H1 (cell line): ENCODE results near the gene ADAT3. TPM values are rescaled to one million over a fixed set of nuclear protein-coding genes. Genes with fewer than 3 reads are reported as not detected.
"Not testable (repeated sequence)": the region's sequence is repeated elsewhere in the genome, so short reads cannot be mapped to it uniquely, and the experiment has no call there.

ENCODE experiments used
- CTCF ChIA-PET: fragments of 300-600 bp; sonication (Branson Sonifier 250); formaldehyde crosslinking; loops from one replicate; lab custom pipeline; 2021; ENCODE audit not compliant: partially characterized antibody; lab: Charles Lee
- POLR2A ChIA-PET: fragments of 300-600 bp; sonication (Branson Sonifier 250); formaldehyde crosslinking; loops from one replicate; lab custom pipeline; 2021; ENCODE audit warnings: inconsistent platforms; ENCODE audit not compliant: partially characterized antibody; lab: Charles Lee
- DNase-seq, 2 experiments: peaks; one replicate each; pipeline versions ENCODE4 v3.0.0 to v3.0.0-alpha.2; 2010 to 2022; ENCODE audit warnings: low spot score in 2 of 2, low read depth in 1 of 2, mixed read lengths in 1 of 2
- FAIRE-seq: peaks from 2 replicates; lab custom pipeline; 2011; peaks lifted over from hg19 to GRCh38; lab: Jason Lieb, UNC
- H2AFZ ChIP-seq: 2 replicates; pipeline ENCODE4 v1.8.1; 2012; ENCODE audit warnings: low read length, inconsistent platforms
- H2AK5ac ChIP-seq: 2 replicates; pipeline ENCODE4 v1.6.1; 2013; ENCODE audit warnings: low read depth, low read length
- H2BK120ac ChIP-seq: replicated peaks from 2 replicates; pipeline ENCODE3; 2013; ENCODE audit warnings: low read depth, low read length, inconsistent platforms
- H2BK12ac ChIP-seq: 2 replicates; pipeline ENCODE4 v1.6.1; 2013; ENCODE audit warnings: low read depth, low read length
- H2BK15ac ChIP-seq: 2 replicates; pipeline ENCODE4 v1.6.1; 2013; ENCODE audit warnings: low read length
- H2BK20ac ChIP-seq: 2 replicates; pipeline ENCODE4 v1.6.1; 2013; ENCODE audit warnings: low read length
- H2BK5ac ChIP-seq: 2 replicates; pipeline ENCODE4 v1.6.1; 2013; ENCODE audit warnings: low read depth, low read length
- H3K14ac ChIP-seq: 2 replicates; pipeline ENCODE4 v1.6.1; 2013; ENCODE audit warnings: inconsistent platforms; ENCODE audit not compliant: insufficient read length
- H3K18ac ChIP-seq: 2 replicates; pipeline ENCODE4 v1.6.1; 2013; ENCODE audit warnings: low read length; ENCODE audit errors: extremely low read depth
- H3K23ac ChIP-seq: 2 replicates; pipeline ENCODE4 v1.6.1; 2013; ENCODE audit warnings: inconsistent platforms; ENCODE audit not compliant: insufficient read length
- H3K23me2 ChIP-seq: 2 replicates; pipeline ENCODE4 v1.6.1; 2013; ENCODE audit warnings: low read depth, low read length
- H3K27ac ChIP-seq: 2 replicates; pipeline ENCODE4 v1.6.1; 2011; ENCODE audit warnings: low read depth, low read length, inconsistent platforms
- H3K27me3 ChIP-seq, 4 experiments: replicated peaks in 1 of 4; 1 replicate in 1 of 4; 2 replicates in 3 of 4; pipeline versions ENCODE4 v1.6.1 to v1.8.1; 2011 to 2013; ENCODE audit warnings: low read length in 3 of 4, mild to moderate bottlenecking in 3 of 4, inconsistent platforms in 2 of 4, mixed read lengths in 2 of 4, moderate library complexity in 1 of 4; ENCODE audit not compliant: control insufficient read depth in 3 of 4, insufficient read depth in 3 of 4; ENCODE audit errors: extremely low read depth in 1 of 4
- H3K36me3 ChIP-seq, 4 experiments: 2 replicates each; pipeline versions ENCODE4 v1.6.1 to v1.8.1; 2011 to 2013; ENCODE audit warnings: mild to moderate bottlenecking in 4 of 4, low read length in 3 of 4, moderate library complexity in 2 of 4, control low read depth in 1 of 4, inconsistent platforms in 1 of 4; ENCODE audit not compliant: insufficient read depth in 4 of 4, control insufficient read depth in 2 of 4
- H3K4ac ChIP-seq: replicated peaks from 2 replicates; pipeline ENCODE3; 2013; ENCODE audit warnings: low read length, low read depth, mixed read lengths, inconsistent platforms; ENCODE audit not compliant: insufficient read length
- H3K4me1 ChIP-seq, 4 experiments: replicated peaks in 1 of 4; 1 replicate in 1 of 4; 2 replicates in 3 of 4; pipeline versions ENCODE4 v1.6.1 to v1.8.1; 2011 to 2013; ENCODE audit warnings: low read length in 3 of 4, inconsistent platforms in 2 of 4, mixed read lengths in 1 of 4; ENCODE audit not compliant: insufficient read depth in 4 of 4, control insufficient read depth in 3 of 4
- H3K4me2 ChIP-seq, 2 experiments: 2 replicates each; pipeline versions ENCODE4 v1.6.1 to v1.8.1; 2011 to 2013; ENCODE audit warnings: low read depth in 2 of 2, low read length in 2 of 2, control low read depth in 1 of 2, inconsistent platforms in 1 of 2, mild to moderate bottlenecking in 1 of 2; ENCODE audit not compliant: insufficient read depth in 1 of 2
- H3K4me3 ChIP-seq, 4 experiments: fragments of 200-600, 300-600 bp in 1 of 4; sonication (generic), shearing (Covaris generic), sonication (Bioruptor Twin) in 1 of 4; 2 replicates each; pipeline versions ENCODE4 v1.5.1 to v1.8.1; 2011 to 2016; ENCODE audit warnings: low read length in 4 of 4, low read depth in 3 of 4, control low read depth in 2 of 4, inconsistent platforms in 2 of 4, mild to moderate bottlenecking in 2 of 4, mixed read lengths in 1 of 4, moderate library complexity in 1 of 4; ENCODE audit not compliant: insufficient read depth in 2 of 4; ENCODE audit errors: extremely low read depth in 1 of 4
- H3K56ac ChIP-seq: replicated peaks from 2 replicates; pipeline ENCODE3; 2013; ENCODE audit warnings: low read depth, mild to moderate bottlenecking, mixed read lengths, low read length, inconsistent platforms; ENCODE audit not compliant: insufficient read length
- H3K79me1 ChIP-seq: 2 replicates; pipeline ENCODE4 v1.6.1; 2013; ENCODE audit warnings: low read depth, low read length, control low read depth
- H3K79me2 ChIP-seq, 2 experiments: 2 replicates each; pipeline versions ENCODE4 v1.6.1 to v1.8.1; 2012 to 2013; ENCODE audit warnings: low read length in 2 of 2, mild to moderate bottlenecking in 2 of 2, inconsistent platforms in 1 of 2; ENCODE audit not compliant: insufficient read depth in 2 of 2, control insufficient read depth in 1 of 2
- H3K9ac ChIP-seq, 4 experiments: replicated peaks in 1 of 4; 1 replicate in 1 of 4; 2 replicates in 3 of 4; pipeline versions ENCODE4 v1.6.1 to v1.8.1; 2011 to 2013; ENCODE audit warnings: low read depth in 3 of 4, low read length in 3 of 4, control low read depth in 2 of 4, mild to moderate bottlenecking in 2 of 4, moderate library complexity in 2 of 4, inconsistent platforms in 1 of 4; ENCODE audit errors: extremely low read depth in 1 of 4
- H3K9me3 ChIP-seq, 2 experiments: 2 replicates each; pipeline versions ENCODE4 v1.6.1 to v1.8.1; 2012 to 2013; ENCODE audit warnings: mild to moderate bottlenecking in 2 of 2, moderate library complexity in 2 of 2, control low read depth in 1 of 2, inconsistent platforms in 1 of 2, low read depth in 1 of 2, low read length in 1 of 2, mixed read lengths in 1 of 2; ENCODE audit not compliant: insufficient read depth in 2 of 2
- H4K20me1 ChIP-seq, 2 experiments: replicated peaks in 1 of 2; 2 replicates each; pipeline versions ENCODE3 to v1.8.1; 2011 to 2013; ENCODE audit warnings: inconsistent platforms in 2 of 2, low read length in 2 of 2, mild to moderate bottlenecking in 1 of 2; ENCODE audit not compliant: insufficient read depth in 2 of 2, control insufficient read depth in 1 of 2
- H4K5ac ChIP-seq: 2 replicates; pipeline ENCODE4 v1.6.1; 2013; ENCODE audit warnings: low read length, low read depth, mixed read lengths, inconsistent platforms; ENCODE audit not compliant: insufficient read length
- H4K8ac ChIP-seq: 2 replicates; pipeline ENCODE4 v1.8.0; 2013; ENCODE audit warnings: mild to moderate bottlenecking, moderate library complexity, low read length, inconsistent platforms; ENCODE audit not compliant: insufficient read depth; ENCODE audit errors: extremely low read depth
- H4K91ac ChIP-seq: replicated peaks from 2 replicates; pipeline ENCODE3; 2013; ENCODE audit warnings: low read length, mixed read lengths, inconsistent platforms; ENCODE audit not compliant: insufficient read length
- WGBS, 2 experiments: shearing (Covaris generic) in 1 of 2; methylation state at CpG; one replicate each; pipeline versions ENCODE4 v1.1.6 to v1.1.7; 2013 to 2015; ENCODE audit warnings: low lambda C conversion rate in 2 of 2, mixed read lengths in 2 of 2, inconsistent platforms in 1 of 2, low coverage in 1 of 2, missing lambda C conversion rate in 1 of 2; ENCODE audit not compliant: insufficient replicate concordance in 2 of 2, insufficient coverage in 1 of 2, insufficient read length in 1 of 2; ENCODE audit errors: extremely low coverage in 1 of 2, missing lambda C conversion rate in 1 of 2; 5-methylcytosine and 5-hydroxymethylcytosine counted together
- polyA plus RNA-seq, 7 experiments: library from polyadenylated mRNA; depleted of rRNA in 3 of 7; stranded (reverse) in 5 of 7; unstranded in 2 of 7; fragments of >200 nt in 5 of 7; fragments of 200-250 nt in 2 of 7; gene quantifications; 1 replicate in 5 of 7; 2 replicates in 1 of 7; 4 replicates in 1 of 7; pipeline versions ENCODE4 v1.2.1 to v1.2.3, GENCODE V29; 2011 to 2013; ENCODE audit warnings: missing spikeins in 2 of 7, mixed read lengths in 2 of 7
- total RNA-seq: library from RNA; stranded (reverse); fragmentation: NEBNext Ultra II Directional; extraction: Animal tissue kit (Norgen Biotek cat#: 25700); gene quantifications from 2 replicates; pipeline ENCODE4 v1.2.1, GENCODE V29; 2021

The ADAT3 gene
- total and polyA plus RNA-seq, 2 of the 8 experiments (the other 6 are each of a cell fraction or from before 2014, with no cell fraction given): 5.4 to 10.8 TPM

DNA sequence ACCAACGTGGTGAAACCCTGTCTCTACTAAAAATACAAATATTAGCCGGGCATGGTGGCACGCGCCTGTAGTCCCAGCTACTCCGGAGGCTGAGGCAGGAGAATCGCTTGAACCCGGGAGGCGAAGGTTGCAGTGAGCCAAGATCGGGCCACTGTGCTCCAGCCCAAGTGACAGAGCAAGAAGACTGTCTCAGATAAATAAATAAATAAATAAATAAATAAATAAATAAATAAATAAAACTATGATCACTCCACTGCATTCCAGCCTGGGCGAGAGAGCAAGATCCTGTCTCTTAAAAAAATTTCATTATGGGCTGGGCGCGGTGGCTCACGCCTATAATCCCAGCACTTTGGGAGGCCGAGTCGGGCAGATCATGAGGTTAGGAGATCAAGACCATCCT, 18.8 kb upstream of the ADAT3 start:
- Histone ChIP-seq H3K79me1 (peaks cover 16% of the 10 kb centered on the region), H4K20me1 (peaks cover 13 to 20% of the 10 kb centered on the region in 2 experiments), H3K79me2 (peaks cover 7 to 29% of the 10 kb centered on the region in 2 experiments; a peak in 3 of 4 replicates), H3K4me1 (peaks cover 3 to 14% (median 9%) of the 10 kb centered on the region in 4 experiments; a peak in 6 of 7 replicates)
- not testable (repeated sequence) for H3K9ac ChIP-seq, H2AK5ac ChIP-seq, H4K8ac ChIP-seq, H3K9me3 ChIP-seq, H3K56ac ChIP-seq, FAIRE-seq, DNase-seq, H3K14ac ChIP-seq, H3K27me3 ChIP-seq, H3K4me2 ChIP-seq, H3K4me3 ChIP-seq, H3K18ac ChIP-seq, H2BK5ac ChIP-seq, H3K36me3 ChIP-seq, H2AFZ ChIP-seq, H4K91ac ChIP-seq, H3K27ac ChIP-seq, H2BK15ac ChIP-seq, H3K23me2 ChIP-seq, H4K5ac ChIP-seq, H2BK120ac ChIP-seq, H3K4ac ChIP-seq, H3K23ac ChIP-seq, H2BK12ac ChIP-seq, H2BK20ac ChIP-seq
- ChIA-PET POLR2A (interaction anchor here (0.9 to 2.9 kb wide), 3 partner anchors 11 to 22 kb away, joined by 4 to 9 read pairs (median 9); no protein-coding TSS in a partner anchor), CTCF (interaction anchor here (0.7 to 1.9 kb wide), 5 partner anchors 10 to 44 kb away, joined by 3 to 5 read pairs (median 4); no protein-coding TSS in a partner anchor)
- WGBS, 2 experiments: 95% methylated on average over 15 of the region's 15 CpGs; no CpG with 5 or more reads in 1 of the 2 experiments
